ENCODE measurements around the gene CFAP46. TPM values are rescaled to one million over a fixed set of nuclear protein-coding genes. Genes with fewer than 3 reads are reported as not detected.

Gene CFAP46
- total and polyA plus RNA-seq, 2 donors (not counting 1 experiment from before 2014, with no cell fraction given): 0.07 TPM; not detected in 1

GRCh38 chr10:132768346-132769248, 173.8 kb downstream of the CFAP46 start:
- no peak overlapping the region for H3K27ac Mint-ChIP-seq
- peaks cover 7% of the 10 kb centered on the region for H4K20me1 ChIP-seq (ENCODE audit: control insufficient read depth, insufficient read depth, low read length, poor library complexity, severe bottlenecking)
- no peak overlapping the region for H3K4me3 Mint-ChIP-seq
- no peak overlapping the region for H3K4me3 ChIP-seq (ENCODE audit: control extremely low read depth in 1 of 5, extremely low read depth in 1 of 5, insufficient read depth in 1 of 5, low read depth in 2 of 5, low read length in 4 of 5)
- no peaks in the 10 kb centered on the region for H3K4me1 ChIP-seq (ENCODE audit: control insufficient read depth in 2 of 2, insufficient read depth in 2 of 2, low read length in 2 of 2)
- H3K4me1 Mint-ChIP-seq: no peaks in the 10 kb centered on the region
- H3K36me3 ChIP-seq (replicated peaks in 1 of 2; ENCODE audit: control extremely low read depth in 1 of 2, control insufficient read depth in 1 of 2, extremely low read depth in 1 of 2, insufficient read depth in 2 of 2, low read length in 1 of 2): peaks cover 0 to 30% of the 10 kb centered on the region in 2 experiments
- ChIA-PET POLR2A (no interaction called here), CTCF (no interaction called here)
- no peaks in the 10 kb centered on the region for H3K79me2 ChIP-seq (ENCODE audit: control insufficient read depth, insufficient read depth, low read length)
- peaks cover 0 to 43% (median 0%) of the 10 kb centered on the region in 3 donors for H3K9me3 ChIP-seq (ENCODE audit: control extremely low read depth in 1 of 3, control insufficient read depth in 2 of 3, insufficient read depth in 1 of 3, low read length in 2 of 3)
- H3K27me3 ChIP-seq (replicated peaks in 1 of 4; ENCODE audit: control extremely low read depth in 1 of 4, control insufficient read depth in 3 of 4, insufficient read depth in 4 of 4, low read length in 3 of 4): no peaks in the 10 kb centered on the region
- TF ChIP-seq EZH2 (IDR thresholded peaks at IDR 0.05; ENCODE audit: borderline replicate concordance, insufficient read depth, low read depth, low read length, poor library complexity, severe bottlenecking): no peak
- no peak for TF ChIP-seq CTCF (IDR thresholded peaks at IDR 0.05)
- no peaks in the 10 kb centered on the region for H3K27me3 Mint-ChIP-seq
- intact Hi-C loops (cut with micrococcal nuclease): no loop called here
- H3K27ac ChIP-seq (ENCODE audit: low read length in 2 of 2): no peak overlapping the region
- no peak overlapping the region for H3K9ac ChIP-seq (ENCODE audit: low read length)
- H3K4me2 ChIP-seq (replicated peaks; ENCODE audit: low read depth, low read length, poor library complexity, severe bottlenecking): no peak overlapping the region
- no peak overlapping the region for H2AFZ ChIP-seq (ENCODE audit: insufficient read depth, low read depth, low read length, poor library complexity, severe bottlenecking)
- no peaks in the 10 kb centered on the region for H3K9me3 Mint-ChIP-seq (ENCODE audit: insufficient read depth)
- DNase-seq (no peak), ATAC-seq (ENCODE audit: low read depth) (no peak)
- WGBS (ENCODE audit: insufficient coverage): 97% methylated on average over 40 of the region's 41 CpGs

- intact Hi-C loops (cut with micrococcal nuclease): no loop called here
- no peak overlapping the region for H3K9ac ChIP-seq (ENCODE audit: low read length)
- H3K9me3 Mint-ChIP-seq (ENCODE audit: insufficient read depth): no peaks in the 10 kb centered on the region
- TF ChIP-seq CTCF (IDR thresholded peaks at IDR 0.05) (no peak), EZH2 (IDR thresholded peaks at IDR 0.05; ENCODE audit: borderline replicate concordance, insufficient read depth, low read depth, low read length, poor library complexity, severe bottlenecking) (no peak)
- ChIA-PET POLR2A (no interaction called here), CTCF (no interaction called here)
- WGBS (ENCODE audit: insufficient coverage): 97% methylated on average over 13 of the region's 13 CpGs
- H3K27ac Mint-ChIP-seq: peak overlapping the region; percentile 16
- H3K4me3 ChIP-seq (ENCODE audit: control extremely low read depth in 1 of 5, extremely low read depth in 1 of 5, insufficient read depth in 1 of 5, low read depth in 2 of 5, low read length in 4 of 5): no peak overlapping the region
- H3K9me3 ChIP-seq (ENCODE audit: control extremely low read depth in 1 of 3, control insufficient read depth in 2 of 3, insufficient read depth in 1 of 3, low read length in 2 of 3): peaks cover 0 to 36% (median 0%) of the 10 kb centered on the region in 3 donors
- no peaks in the 10 kb centered on the region for H3K27me3 ChIP-seq (replicated peaks in 1 of 4; ENCODE audit: control extremely low read depth in 1 of 4, control insufficient read depth in 3 of 4, insufficient read depth in 4 of 4, low read length in 3 of 4)
- no peak overlapping the region for H3K4me3 Mint-ChIP-seq
- no peak overlapping the region for H3K4me2 ChIP-seq (replicated peaks; ENCODE audit: low read depth, low read length, poor library complexity, severe bottlenecking)
- no peaks in the 10 kb centered on the region for H3K4me1 Mint-ChIP-seq
- DNase-seq (no peak), ATAC-seq (ENCODE audit: low read depth) (no peak)
- H3K27me3 Mint-ChIP-seq: no peaks in the 10 kb centered on the region
- no peaks in the 10 kb centered on the region for H3K4me1 ChIP-seq (ENCODE audit: control insufficient read depth in 2 of 2, insufficient read depth in 2 of 2, low read length in 2 of 2)
- no peaks in the 10 kb centered on the region for H4K20me1 ChIP-seq (ENCODE audit: control insufficient read depth, insufficient read depth, low read length, poor library complexity, severe bottlenecking)
- H3K36me3 ChIP-seq (replicated peaks in 1 of 2; ENCODE audit: control extremely low read depth in 1 of 2, control insufficient read depth in 1 of 2, extremely low read depth in 1 of 2, insufficient read depth in 2 of 2, low read length in 1 of 2): peaks cover 0 to 29% of the 10 kb centered on the region in 2 experiments
- no peaks in the 10 kb centered on the region for H3K79me2 ChIP-seq (ENCODE audit: control insufficient read depth, insufficient read depth, low read length)
- no peak overlapping the region for H3K27ac ChIP-seq (ENCODE audit: low read length in 2 of 2)
- no peak overlapping the region for H2AFZ ChIP-seq (ENCODE audit: insufficient read depth, low read depth, low read length, poor library complexity, severe bottlenecking)
Measured at GRCh38 chr10:132766291-132766690, 176.1 kb downstream of the CFAP46 start.
